HPDE6-E6E7 (cell line): Measurements from ENCODE around the gene STX12.
"Not testable (repeated sequence)": the region's sequence is repeated elsewhere in the genome, so short reads cannot be mapped to it uniquely, and the experiment has no call there.

ENCODE experiments used
- DNase-seq: peaks from one replicate; pipeline ENCODE4 v3.0.0; 2011; ENCODE audit warnings: missing footprints; ENCODE audit errors: extremely low spot score

Gene STX12

GRCh38 chr1:27830621-27831440, 57.8 kb downstream of the STX12 start, which contains the start of gene PPP1R8:
Gene PPP1R8, plus strand, starts transcription at chr1:27830782. Its CDS starts 54 bp downstream, at chr1:27830836.
- peak; percentile 86 for DNase-seq

GRCh38 chr1:27831568-27832410, 58.8 kb downstream of the STX12 start:
- no peak for DNase-seq

GRCh38 chr1:27832762-27833161, 59.7 kb downstream of the STX12 start:
- DNase-seq = no peak

- no peak for DNase-seq
Observed at GRCh38 chr1:27833470-27833869, 60.5 kb downstream of the STX12 start.

GRCh38 chr1:27835046-27835445, 62.0 kb downstream of the STX12 start:
- DNase-seq = no peak

GRCh38 chr1:27835501-27835900, 62.5 kb downstream of the STX12 start:
- DNase-seq = no peak

GRCh38 chr1:27849951-27850350, 76.9 kb downstream of the STX12 start:
- no peak for DNase-seq

GRCh38 chr1:27855085-27855484, 82.1 kb downstream of the STX12 start:
- DNase-seq = no peak

- no peak for DNase-seq
Observed at GRCh38 chr1:27856561-27857343, 83.7 kb downstream of the STX12 start.

- DNase-seq = not testable (repeated sequence)
Observed at GRCh38 chr1:27857552-27857951, 84.5 kb downstream of the STX12 start.

GRCh38 chr1:27858072-27858948, 85.3 kb downstream of the STX12 start:
- peak; percentile 67 for DNase-seq

GRCh38 chr1:27858949-27859576, 86.0 kb downstream of the STX12 start:
- DNase-seq = no peak

- no peak for DNase-seq
Observed at GRCh38 chr1:27861436-27861835, 88.4 kb downstream of the STX12 start.

GRCh38 chr1:27862004-27862403, 89.0 kb downstream of the STX12 start:
- DNase-seq = no peak

GRCh38 chr1:27862671-27863537, 89.9 kb downstream of the STX12 start:
- peak; percentile 94 for DNase-seq

GRCh38 chr1:27863538-27863915, 90.5 kb downstream of the STX12 start:
- DNase-seq = no peak

- DNase-seq = peak; percentile 38
Observed at GRCh38 chr1:27864264-27864895, 91.4 kb downstream of the STX12 start.

- no peak for DNase-seq
Observed at GRCh38 chr1:27865821-27866220, 92.8 kb downstream of the STX12 start.

- DNase-seq = no peak
Observed at GRCh38 chr1:27868556-27868931, 95.5 kb downstream of the STX12 start.
